Kidney capillary endothelial cell (primary cell): ENCODE results near the gene CTNNA2.
"Not testable (repeated sequence)": the region's sequence is repeated elsewhere in the genome, so short reads cannot be mapped to it uniquely, and the experiment has no call there.

Experiments
- DNase-seq: peaks from one replicate; pipeline ENCODE4 v3.0.0-alpha.2; 2018; ENCODE audit warnings: low spot score

CTNNA2 gene

DNA sequence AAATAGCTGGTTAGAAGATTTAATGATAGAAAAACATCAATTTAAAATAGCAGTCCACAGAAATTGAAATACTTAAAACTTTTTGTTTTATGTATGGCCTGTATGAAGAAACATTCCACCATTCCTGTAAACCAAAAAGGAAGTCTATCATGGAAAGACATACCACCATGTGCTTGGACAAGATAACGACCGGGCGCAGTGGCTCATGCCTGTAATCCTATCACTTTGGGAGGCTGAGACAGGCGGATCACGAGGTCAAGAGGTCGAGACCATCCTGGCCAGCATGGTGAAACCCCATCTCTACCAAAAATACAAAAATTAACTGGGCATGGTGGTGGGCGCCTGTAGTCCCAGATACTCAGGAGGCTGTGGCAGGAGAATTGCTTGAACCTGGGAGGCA is 519.8 kb downstream of the CTNNA2 start:
- DNase-seq = not testable (repeated sequence)

DNA sequence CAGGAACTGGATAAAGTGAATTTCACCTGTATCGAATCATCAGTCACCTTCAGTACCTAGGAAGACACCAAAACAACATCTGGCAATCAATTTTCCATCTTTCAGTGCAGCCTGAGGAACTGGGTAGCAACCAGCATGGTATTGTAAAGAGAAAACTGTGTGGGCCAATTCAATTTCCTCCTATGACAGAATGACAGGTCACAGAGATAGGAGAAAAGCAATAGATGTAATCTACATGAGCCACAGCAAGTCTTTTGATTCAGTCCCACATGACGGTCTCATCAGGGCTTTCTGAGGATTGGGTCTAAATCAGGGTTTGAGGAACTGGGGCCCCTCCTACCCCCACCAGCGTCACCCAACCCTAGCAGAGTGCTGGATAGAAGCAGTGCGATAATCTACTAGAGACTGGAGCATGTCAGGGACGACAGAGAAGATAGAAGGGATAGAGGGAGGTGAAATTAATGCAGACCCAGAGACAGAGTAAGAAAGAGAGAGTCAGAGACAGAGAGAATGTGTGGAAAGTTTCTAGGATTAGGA is 523.0 kb downstream of the CTNNA2 start:
- no peak for DNase-seq

DNA sequence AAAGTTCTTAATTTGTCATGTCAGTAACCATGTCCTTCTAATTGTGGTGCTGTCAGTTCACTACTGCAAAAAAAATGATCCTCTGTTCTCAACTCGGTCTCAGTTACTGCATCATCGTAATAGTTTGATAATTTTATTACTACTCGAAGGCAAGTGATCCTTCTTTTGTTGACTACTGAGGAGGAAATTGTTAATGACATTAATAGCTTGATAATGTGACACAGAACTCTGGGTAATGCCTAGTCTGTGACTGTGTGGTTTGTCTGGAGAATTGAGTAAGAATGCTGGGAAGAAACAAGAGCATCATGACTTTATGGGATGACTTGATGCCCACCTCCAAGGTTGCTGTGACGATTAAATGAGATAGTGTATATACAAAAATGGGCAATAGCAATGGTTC is 524.5 kb downstream of the CTNNA2 start:
- DNase-seq = no peak

DNA sequence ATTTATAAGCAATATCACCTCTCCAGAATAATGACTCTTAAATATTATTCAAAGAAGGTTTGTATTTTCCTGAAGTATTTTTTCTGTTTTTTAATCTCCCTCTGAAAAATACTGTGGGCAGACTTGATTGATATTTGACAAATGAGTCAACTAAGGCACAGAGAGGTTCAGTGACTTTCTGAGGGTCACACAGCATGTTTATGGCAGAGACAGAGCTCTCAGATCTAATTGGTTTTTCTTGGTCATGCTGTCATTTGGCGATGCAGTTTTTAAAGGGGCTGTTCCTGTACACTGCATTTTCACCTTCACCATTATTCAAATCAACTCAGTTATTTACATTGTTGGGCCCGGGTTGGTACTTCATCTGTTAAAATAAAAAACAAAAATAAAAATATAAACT is 527.4 kb downstream of the CTNNA2 start:
- no peak for DNase-seq

DNA sequence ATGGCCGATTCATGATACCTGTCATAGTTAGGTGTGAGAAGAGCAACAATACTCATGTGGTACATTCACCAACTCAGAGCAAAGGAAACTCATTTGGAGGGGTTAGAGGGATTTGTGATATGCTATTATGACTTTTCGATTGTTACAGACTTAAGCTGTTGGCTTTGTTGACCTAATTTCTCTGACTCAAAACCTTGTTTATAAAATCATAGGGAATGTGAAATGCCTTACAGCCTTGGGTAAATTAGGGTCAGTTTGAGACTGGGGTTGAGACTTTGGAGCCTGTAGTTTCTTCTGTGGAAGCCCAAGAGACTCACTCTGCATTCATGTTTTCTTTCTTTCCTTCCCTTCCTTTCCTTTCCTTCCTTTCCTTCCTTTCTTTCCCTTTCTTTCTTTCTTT is 529.8 kb downstream of the CTNNA2 start:
- DNase-seq = no peak

DNA sequence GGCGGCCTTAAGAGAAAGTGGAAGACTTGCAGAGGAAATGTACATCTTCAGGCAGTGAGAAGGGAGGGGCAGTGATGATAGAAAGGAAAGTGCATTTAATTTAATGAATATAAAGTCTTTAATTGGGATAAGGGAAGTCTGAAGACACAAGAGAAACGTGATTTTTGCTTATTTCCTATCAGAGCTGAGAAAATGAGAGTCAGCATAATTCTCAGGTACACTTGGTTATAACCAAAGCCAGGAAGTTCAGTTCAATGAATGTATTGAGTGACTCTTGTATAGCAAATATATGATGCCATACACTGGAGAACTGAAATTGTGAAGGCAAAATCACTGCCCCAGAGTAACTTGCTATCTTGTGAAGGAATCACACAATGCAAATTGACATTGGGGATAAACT is 535.4 kb downstream of the CTNNA2 start:
- DNase-seq = no peak

DNA sequence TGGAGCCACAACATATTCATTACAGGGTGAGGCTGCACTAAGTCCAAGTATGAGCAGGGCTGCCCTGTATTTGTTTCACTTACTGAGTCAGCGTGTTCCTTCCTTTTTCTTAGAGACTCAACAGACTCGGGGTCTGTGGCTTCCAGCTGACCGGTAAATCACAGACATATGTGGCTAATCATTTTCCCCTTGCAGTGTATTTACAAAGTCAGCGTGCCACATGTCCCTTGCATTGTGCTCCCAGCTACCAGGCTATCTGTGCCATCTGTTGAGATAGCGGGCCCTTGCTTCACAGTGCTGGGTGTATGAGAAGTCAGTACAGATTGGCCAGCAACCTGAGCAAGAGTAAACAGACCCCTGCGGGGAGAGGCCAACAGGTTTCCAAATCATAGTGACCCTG is 537.4 kb downstream of the CTNNA2 start:
- DNase-seq = no peak

DNA sequence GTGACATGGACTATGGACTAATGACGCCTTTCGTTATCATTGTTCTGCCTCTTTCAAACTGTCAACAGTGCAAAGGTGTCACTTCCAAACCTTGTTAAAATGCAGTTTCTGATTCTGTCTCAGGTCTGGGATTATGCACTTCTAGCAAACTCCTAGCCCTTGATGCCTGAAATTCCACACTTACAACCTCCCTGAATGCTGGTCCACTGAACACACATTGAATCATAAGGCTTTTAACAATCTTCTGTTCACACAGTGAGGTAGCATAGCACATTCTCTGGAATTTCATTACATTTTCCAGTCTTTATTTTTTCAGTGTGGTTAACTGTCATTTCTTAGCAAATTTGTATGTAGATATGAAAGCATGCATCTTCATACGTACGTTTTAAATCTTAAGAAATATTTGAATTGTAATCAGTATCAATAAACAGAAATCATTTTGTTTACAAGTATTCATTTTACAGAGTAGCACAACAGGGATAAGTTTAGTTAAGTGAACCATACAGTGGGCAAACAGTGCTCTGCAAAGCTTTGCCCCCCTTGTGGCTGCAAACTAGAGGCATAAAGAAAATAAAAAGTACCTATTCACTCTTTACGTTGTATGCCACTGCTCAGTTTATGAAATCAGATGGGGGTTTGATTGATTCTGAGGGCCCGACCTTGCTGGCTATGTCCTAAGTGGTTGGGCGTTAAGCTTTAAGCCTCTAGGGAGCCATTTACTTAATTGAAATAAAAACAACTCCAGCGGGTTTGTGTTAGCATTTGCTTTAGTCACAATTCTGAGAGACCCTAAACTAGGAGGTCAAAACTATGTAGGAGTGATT is 540.9 kb downstream of the CTNNA2 start:
- DNase-seq = no peak

DNA sequence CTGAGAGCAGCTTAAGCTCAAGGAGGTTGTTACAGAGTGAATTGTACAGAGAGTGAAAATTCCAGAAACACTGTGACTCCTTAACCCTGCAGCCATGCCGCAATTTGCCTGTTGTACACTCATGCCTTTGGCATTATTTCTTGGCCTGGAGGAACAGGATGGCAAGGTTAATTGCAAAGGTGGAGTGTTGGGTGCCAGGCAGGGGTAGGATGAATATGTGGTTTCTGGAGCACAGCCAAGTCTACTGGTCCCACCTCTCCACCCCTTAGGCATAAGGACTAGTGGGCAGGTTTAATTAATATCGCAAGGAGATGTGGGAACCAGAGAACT is 541.5 kb downstream of the CTNNA2 start:
- no peak for DNase-seq

DNA sequence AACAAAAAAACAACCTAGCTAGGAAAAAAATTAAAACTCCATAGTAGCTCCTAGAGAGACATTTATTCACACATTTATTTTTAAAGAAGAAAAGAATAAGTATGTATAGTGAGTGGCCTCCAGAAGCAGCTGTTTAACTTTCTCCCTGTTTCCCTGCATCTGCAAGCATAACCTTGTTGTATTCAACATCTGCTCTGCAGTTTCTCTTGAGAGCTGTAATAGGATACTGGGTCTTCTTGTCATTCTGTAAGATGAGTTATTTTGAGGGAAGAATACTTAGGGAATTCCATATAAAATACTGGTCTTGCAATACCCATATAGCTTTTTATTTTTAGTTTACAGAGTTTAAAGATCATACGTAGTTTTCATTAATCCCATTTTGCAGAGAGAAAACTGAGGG is 545.1 kb downstream of the CTNNA2 start:
- DNase-seq = no peak

DNA sequence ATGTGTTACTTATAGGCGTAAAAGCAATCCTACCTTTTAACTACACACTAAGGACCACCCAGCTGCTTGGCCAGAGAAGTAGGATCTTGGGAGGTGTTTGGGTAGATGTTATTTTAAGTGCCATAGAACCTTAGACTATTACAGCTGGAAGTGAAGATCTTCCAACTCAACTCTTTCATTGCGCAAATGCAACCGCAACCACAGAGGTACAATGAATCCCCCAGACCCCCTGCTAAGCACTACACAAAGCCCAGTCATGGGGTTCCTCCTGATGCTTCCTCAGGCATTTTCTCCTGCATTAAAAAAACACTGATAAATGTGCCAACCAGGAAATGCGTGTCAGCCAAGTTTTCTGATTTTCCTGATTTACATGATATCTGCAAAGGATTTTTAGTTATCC is 545.7 kb downstream of the CTNNA2 start:
- no peak for DNase-seq

DNA sequence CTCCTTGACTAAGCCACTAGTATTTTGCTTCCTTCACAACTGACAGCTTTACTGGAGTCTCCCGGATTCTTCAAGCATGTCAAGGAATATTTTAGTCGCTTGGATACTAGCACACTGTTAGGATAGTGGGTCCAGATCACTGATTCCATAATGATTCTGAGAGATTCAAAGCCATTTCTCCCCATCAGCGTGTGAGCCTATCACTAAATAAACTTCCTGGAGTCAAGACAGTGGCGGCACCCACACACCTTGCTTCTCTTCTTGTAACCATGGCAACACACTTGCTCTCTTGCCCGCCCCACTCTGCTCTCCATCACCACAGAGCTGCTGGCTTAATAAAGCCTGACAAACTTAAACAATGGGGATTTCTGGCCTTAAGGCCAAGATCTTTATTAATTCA is 546.6 kb downstream of the CTNNA2 start:
- DNase-seq = no peak

DNA sequence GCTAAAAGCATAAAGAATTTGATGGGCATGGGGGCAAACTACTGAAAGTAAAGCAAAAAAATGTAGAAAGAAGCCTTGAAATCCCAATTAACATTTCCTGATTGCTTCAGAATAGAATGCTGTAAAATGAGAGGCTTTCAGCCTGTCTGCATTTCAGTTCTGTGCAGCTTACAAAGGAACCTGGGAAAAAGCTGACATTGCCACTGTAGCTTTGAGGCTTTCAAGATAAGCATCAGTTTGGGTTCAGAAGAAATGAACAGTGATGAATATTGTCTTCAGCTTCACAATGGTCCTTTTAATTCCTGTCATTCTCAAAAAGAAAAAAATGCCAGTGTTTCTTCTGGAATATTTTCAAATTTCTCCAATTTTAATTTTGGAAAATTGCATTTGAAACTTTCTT is 549.0 kb downstream of the CTNNA2 start:
- DNase-seq = no peak

DNA sequence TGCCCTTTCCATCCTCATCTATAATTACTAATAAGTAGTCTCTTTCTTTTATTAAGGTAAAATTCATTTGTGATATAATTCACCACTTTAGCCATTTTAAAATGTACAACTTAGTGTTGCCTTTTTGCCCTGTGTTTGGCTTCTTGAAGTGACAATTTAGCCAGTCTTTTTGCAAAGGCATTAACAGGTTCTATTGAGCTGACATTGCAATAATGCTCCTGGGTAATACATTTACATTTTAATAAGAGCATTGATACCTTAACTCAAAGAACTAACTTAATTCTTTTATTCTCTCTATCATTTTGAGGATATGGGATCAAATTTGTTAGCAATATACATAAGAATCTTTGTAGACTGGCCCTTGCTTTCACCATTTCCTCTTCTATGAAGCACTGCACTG is 549.4 kb downstream of the CTNNA2 start:
- no peak for DNase-seq

DNA sequence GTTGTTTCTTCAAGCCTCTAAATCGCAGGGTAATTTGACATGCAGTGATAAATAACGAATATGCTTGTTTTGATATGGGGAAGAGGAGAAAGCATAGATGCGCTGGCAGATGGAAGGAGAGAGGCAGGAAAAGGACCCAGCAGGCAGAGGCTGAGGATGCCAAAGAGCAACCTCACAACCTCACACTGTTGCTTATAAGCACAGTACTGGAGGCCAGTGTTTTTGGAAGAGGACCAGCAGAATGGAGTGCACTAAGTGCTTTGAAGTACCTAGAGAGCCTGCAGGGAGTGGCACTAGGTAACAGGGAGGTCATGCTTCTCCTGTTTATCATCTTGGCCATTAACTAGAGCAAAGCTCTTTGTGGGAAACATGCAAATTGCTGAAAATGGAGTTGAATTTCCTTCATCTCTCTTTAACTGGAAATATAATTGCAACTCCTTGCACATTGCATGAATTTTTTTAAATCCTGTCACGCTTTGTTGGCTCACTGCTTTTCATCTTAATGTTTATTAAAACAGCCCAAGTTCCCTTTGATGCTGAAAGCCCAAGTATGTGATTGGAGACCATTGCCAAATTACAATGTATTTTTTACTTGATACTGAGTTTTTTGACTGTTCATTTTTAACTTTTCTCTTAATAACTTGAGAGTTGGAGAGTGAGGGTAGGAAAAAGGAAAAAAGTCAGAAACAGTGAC is 555.3 kb downstream of the CTNNA2 start:
- no peak for DNase-seq

DNA sequence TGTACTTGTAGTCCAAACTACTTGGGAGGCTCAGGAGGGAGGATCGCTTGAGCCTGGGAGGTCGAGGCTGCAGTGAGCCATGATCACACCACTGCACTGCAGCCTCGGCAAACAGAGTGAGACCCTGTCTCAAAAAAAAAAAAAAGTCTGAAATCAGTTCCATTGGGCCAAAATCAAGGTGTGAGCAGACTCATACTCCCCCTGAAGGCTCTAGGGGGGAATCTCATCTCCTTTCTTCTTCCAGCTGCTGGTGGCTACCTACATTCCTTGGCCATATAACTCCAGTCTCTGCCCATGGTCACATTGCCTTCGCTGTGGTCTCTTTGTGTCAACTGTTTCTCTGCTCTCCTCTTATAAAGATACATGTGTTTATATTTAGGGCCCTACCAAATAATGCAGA is 557.7 kb downstream of the CTNNA2 start:
- DNase-seq = no peak

DNA sequence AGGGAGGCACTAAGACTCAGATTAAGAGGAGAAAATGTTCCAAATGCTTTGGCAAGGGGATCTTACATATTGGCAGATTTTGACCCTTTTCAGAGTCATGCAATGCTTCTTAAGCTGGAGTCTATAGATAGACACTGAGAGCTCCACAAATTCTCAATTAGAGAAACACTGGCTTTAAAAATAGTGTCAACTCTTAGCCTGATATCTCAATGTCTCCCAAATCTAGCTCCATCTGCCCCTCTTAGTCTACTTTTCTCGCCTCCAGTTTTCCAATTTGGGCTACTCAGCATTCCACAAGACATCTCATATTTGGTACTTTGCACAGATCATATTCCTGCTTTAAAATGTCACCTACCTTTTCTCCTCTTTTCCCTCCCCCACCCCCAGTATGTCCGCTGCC is 559.1 kb downstream of the CTNNA2 start:
- DNase-seq = no peak

DNA sequence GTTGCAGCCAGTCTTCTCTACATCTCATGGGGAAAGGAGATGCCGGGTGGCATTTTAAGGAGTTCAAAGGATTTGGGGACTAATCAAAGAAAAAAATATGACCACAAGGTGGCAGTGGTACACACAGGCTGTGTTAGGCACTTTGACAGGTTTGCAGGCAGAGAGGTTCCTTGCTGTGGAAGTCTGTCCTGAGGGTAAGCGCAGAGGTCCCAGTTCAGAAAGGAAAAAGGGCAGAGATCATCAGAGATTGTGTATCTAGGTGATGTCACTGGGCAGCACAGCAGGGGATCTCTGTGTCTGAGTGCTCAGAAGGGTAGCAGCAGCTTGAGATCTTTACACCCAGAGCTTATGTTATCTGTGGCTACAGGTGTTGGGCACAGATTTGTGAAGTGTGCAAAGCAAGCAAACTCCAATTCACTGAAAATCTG is 560.3 kb downstream of the CTNNA2 start:
- peak; percentile 56 for DNase-seq

DNA sequence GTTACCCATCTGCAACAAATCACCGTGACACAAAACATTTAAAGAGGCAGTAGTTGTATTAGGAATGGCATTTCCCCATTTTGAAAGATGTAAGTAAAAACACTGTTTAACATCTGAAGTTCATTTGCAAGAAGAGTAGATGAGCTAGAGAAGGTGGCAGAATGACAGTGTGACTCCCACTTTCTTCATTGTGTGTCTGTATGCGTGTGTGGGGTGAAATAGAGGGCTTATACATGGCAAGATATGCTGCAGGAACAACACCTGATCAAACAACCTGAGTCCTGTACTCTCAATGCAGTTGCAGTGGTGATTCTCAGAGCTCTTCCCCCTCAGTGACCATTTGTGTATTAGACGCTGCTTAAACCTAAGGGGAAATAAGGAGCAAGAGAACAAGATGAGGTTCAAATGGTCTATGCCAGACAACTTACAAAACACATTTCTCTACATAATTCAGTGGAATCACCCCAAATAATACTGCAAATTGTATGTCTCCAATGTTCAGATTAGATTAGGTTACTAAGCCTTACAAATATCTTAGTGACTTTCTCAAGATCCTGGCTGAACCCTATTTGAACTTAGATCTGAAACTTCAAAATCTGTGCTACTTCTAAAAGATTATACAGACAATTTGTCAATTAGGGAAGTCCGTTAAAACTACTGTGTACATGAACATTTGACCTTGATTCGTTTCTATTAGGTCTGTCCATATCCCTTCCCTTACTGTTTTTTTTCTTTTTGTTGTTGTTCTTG is 561.6 kb downstream of the CTNNA2 start:
- DNase-seq = no peak

DNA sequence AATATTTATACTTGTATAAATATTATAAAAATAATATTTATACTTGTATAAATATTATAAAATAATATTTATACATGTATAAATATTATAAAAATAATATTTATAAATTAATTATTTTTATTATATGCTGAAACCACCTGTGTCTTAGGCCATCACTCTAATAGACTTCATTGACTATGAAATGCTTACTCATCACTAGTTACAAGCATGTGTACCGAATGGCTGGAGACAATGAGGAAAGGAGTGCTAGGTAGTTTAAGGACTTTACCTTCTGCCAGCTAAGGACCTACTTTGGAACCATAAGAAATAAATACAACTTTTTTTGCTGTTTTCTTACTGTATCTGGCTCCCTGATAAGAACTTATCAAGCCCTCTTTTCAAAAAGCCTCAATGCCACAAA is 562.9 kb downstream of the CTNNA2 start:
- no peak for DNase-seq

DNA sequence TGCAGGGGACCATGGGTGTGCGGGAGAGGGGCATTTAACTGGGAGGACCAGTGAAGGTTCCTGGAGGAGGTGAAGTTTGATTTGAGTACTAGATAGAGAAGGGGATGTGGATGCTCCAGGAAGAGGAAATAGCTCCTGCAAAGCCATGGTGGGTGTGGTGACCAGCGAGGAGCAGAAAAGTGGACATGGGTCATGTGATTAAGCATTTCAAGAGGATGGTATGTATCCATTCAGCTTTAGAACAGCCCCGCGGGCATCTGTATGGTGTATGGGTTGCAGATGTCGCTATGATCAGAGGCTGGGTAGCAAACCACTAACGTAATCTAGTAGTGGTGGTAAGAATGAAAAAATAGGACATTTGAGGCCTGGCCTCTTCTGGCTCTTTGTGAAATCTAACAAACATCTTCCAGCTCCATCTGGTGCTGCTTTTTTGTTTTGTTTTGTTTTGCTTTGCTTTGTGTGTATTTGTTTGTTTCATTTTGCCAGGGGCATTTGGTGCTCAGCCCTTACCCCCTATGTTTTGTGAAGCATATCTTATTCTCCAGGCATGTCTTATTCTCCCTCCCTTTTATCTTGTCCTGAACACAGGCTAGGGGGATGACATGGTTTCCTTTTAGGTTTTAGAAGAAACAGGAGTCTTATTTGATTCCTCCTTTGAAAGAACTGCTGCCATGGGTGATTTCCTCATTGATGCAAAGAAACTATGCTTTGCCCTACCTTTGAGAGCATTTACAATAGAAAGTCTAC is 565.6 kb downstream of the CTNNA2 start:
- DNase-seq = no peak

DNA sequence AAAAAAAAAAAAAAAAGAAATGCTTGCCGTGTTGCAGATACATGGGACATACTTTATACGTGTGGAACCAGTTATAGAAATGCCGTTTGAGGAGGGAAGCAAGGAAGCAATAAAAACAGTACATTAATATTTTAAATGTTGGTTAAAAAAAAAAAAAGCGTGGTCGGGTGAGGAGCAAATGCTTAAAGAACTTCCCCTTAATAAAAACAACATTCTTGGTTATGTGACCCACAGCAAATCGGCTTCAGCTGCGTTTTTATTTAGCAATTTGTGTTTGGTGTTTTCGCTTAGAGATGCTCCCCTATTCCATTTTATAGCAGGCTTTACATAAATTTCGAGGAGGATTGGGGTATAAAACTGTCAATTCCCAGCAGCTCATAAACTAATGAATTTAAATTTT is 568.1 kb downstream of the CTNNA2 start:
- DNase-seq = no peak
